Measurements from ENCODE around the gene MKLN1. TPM values are rescaled to one million over a fixed set of nuclear protein-coding genes. Genes with fewer than 3 reads are reported as not detected.
"Not testable (repeated sequence)": the region's sequence is repeated elsewhere in the genome, so short reads cannot be mapped to it uniquely, and the experiment has no call there.

The MKLN1 gene
- polyA plus RNA-seq, 3 donors, result 33.4 to 42.9 (median 38.0) TPM

- DNase-seq, result no peak
These were observed 24.6 kb upstream of the MKLN1 start for GRCh38 chr7:131302876-131303707.

GRCh38 chr7:131305152-131305551, 22.5 kb upstream of the MKLN1 start:
- no peak for DNase-seq

GRCh38 chr7:131306041-131306440, 21.6 kb upstream of the MKLN1 start:
- DNase-seq, result not testable (repeated sequence)

GRCh38 chr7:131306777-131307176, 20.9 kb upstream of the MKLN1 start:
- no peak for DNase-seq

- no peak for DNase-seq
These were observed 20.0 kb upstream of the MKLN1 start for GRCh38 chr7:131307627-131308026.

- no peak for DNase-seq
These were observed 14.8 kb upstream of the MKLN1 start for GRCh38 chr7:131312838-131313237.

GRCh38 chr7:131320603-131321002, 7.1 kb upstream of the MKLN1 start:
- no peak for DNase-seq

- DNase-seq, result no peak
These were observed 6.0 kb upstream of the MKLN1 start for GRCh38 chr7:131321656-131322055.

- DNase-seq, result no peak
These were observed 5.6 kb upstream of the MKLN1 start for GRCh38 chr7:131322061-131322460.

- no peak for DNase-seq
These were observed 4.8 kb upstream of the MKLN1 start for GRCh38 chr7:131322861-131323260.

- DNase-seq, result no peak
These were observed 2.4 kb upstream of the MKLN1 start for GRCh38 chr7:131325179-131325840.

- no peak for DNase-seq
These were observed 1.1 kb upstream of the MKLN1 start for GRCh38 chr7:131326576-131326975.

GRCh38 chr7:131327049-131327625, 539 bp upstream of the MKLN1 start:
- DNase-seq, result no peak

- peak; percentile 47 for DNase-seq
These were observed 900 bp downstream of the MKLN1 start for GRCh38 chr7:131328377-131329175.

GRCh38 chr7:131329176-131329570, 1.5 kb downstream of the MKLN1 start:
- DNase-seq, result no peak

GRCh38 chr7:131330299-131330698, 2.6 kb downstream of the MKLN1 start:
- no peak for DNase-seq

- DNase-seq, result no peak
These were observed 4.1 kb downstream of the MKLN1 start for GRCh38 chr7:131331806-131332205.

- not testable (repeated sequence) for DNase-seq
These were observed 5.1 kb downstream of the MKLN1 start for GRCh38 chr7:131332729-131333128.

- DNase-seq, result no peak
These were observed 8.1 kb downstream of the MKLN1 start for GRCh38 chr7:131335639-131336381.

GRCh38 chr7:131336956-131337355, 9.3 kb downstream of the MKLN1 start:
- DNase-seq, result no peak

- no peak for DNase-seq
These were observed 10.5 kb downstream of the MKLN1 start for GRCh38 chr7:131338173-131338572.
